ENCODE data around the gene IGF2BP2.

The IGF2BP2 gene

GRCh38 chr3:185837414-185837813 lies 12.6 kb upstream of the IGF2BP2 start:
- no peaks in the 10 kb centered on the region for H3K27me3 ChIP-seq (ENCODE audit: control insufficient read depth, insufficient read depth, low read length)
- H3K36me3 ChIP-seq (ENCODE audit: control insufficient read depth, low read depth, low read length): no peaks in the 10 kb centered on the region
- H3K27ac ChIP-seq (ENCODE audit: low read length): no peak overlapping the region
- no peak overlapping the region for H3K9ac ChIP-seq (ENCODE audit: low read length)
- no peak overlapping the region for H3K4me3 ChIP-seq (ENCODE audit: low read length)
- H3K4me1 ChIP-seq (ENCODE audit: control insufficient read depth, low read depth, low read length): no peaks in the 10 kb centered on the region
- no peaks in the 10 kb centered on the region for H3K9me3 ChIP-seq (ENCODE audit: control insufficient read depth, low read depth, low read length)

DNA sequence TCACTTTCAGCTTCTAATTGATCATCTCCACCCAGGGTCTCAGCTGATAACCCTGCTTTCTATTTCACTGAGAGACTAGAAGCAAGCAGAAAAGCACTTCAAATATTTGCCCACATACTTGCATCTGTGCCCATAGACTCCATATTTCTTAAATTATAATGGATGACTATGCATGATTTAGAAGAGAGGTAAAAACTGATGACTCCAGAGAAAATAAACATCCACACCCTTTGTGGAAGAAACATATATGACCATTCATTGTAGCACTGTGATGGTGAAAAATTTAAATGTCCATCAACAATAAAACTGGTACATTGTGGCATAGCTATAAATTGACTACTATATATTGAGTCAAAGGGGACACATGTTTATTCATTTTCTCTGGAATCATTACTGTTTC lies 7.1 kb upstream of the IGF2BP2 start:
- H3K27me3 ChIP-seq (ENCODE audit: control insufficient read depth, insufficient read depth, low read length): peaks cover 5% of the 10 kb centered on the region
- H3K4me3 ChIP-seq (ENCODE audit: low read length): no peak overlapping the region
- H3K9ac ChIP-seq (ENCODE audit: low read length): no peak overlapping the region
- H3K4me1 ChIP-seq (ENCODE audit: control insufficient read depth, low read depth, low read length): no peaks in the 10 kb centered on the region
- peaks cover 4% of the 10 kb centered on the region for H3K9me3 ChIP-seq (ENCODE audit: control insufficient read depth, low read depth, low read length)
- H3K27ac ChIP-seq (ENCODE audit: low read length): no peak overlapping the region
- H3K36me3 ChIP-seq (ENCODE audit: control insufficient read depth, low read depth, low read length): no peaks in the 10 kb centered on the region

DNA sequence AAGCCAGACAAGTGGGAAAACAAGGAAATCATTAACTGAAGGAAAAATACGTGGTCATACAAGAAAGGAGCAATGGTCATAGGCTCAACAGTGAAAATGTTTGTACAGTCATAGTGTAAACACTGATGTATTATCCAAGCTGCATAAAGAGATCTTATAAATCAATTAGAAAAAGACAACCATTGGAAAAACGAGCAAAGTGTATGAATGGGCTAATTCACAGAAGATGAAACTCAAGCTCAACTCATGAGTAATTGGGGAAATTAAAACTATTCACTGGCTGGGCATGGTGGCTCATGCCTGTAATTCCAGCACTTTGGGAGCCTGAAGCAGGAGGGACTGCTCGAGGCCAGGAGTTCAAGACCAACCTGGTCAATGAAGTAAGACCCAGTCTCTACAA lies 6.4 kb upstream of the IGF2BP2 start:
- H3K9ac ChIP-seq (ENCODE audit: low read length): no peak overlapping the region
- no peak overlapping the region for H3K4me3 ChIP-seq (ENCODE audit: low read length)
- H3K27ac ChIP-seq (ENCODE audit: low read length): no peak overlapping the region
- peaks cover 4% of the 10 kb centered on the region for H3K4me1 ChIP-seq (ENCODE audit: control insufficient read depth, low read depth, low read length)
- H3K9me3 ChIP-seq (ENCODE audit: control insufficient read depth, low read depth, low read length): peaks cover 4% of the 10 kb centered on the region
- no peaks in the 10 kb centered on the region for H3K36me3 ChIP-seq (ENCODE audit: control insufficient read depth, low read depth, low read length)
- peaks cover 13% of the 10 kb centered on the region for H3K27me3 ChIP-seq (ENCODE audit: control insufficient read depth, insufficient read depth, low read length)

DNA sequence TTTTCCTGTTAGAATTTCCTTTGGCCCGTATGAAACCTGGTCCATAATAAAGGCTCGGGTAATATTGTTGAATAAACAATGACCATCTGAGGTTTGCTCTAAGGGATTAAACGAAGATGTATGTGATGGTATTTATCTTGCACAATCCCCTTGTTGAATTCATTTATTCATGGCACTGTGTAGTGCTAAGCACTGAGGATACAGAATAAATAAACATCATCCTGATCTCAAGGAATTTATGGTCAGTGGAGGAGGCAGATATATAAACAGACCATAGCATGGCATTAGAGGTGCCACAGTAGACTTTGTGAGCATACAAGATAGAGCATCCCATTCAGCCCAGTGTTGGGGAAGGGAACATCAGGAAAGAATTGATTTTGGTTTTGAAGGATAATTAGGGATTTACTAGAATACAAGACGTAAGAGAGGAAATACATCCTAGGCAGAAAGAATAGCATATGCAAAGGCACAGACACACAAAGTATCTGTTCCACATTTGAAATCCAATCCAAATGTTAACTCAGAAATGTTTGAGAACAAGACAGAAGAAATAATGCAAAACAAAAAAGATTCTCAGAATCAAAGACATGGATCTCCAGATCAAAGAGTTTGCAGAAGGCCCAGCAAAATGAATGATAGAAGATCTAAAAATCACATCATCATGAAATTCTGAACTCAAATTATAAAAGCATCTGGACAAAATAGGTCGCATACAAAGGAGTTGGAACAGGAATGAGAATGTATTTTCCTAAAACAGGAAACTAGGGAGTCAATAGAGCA lies 5.4 kb upstream of the IGF2BP2 start:
- Histone ChIP-seq H3K27ac (ENCODE audit: low read length) (no peak overlapping the region), H3K36me3 (ENCODE audit: control insufficient read depth, low read depth, low read length) (no peaks in the 10 kb centered on the region), H3K4me3 (ENCODE audit: low read length) (no peak overlapping the region), H3K9me3 (ENCODE audit: control insufficient read depth, low read depth, low read length) (peaks cover 4% of the 10 kb centered on the region), H3K27me3 (ENCODE audit: control insufficient read depth, insufficient read depth, low read length) (peaks cover 14% of the 10 kb centered on the region), H3K4me1 (ENCODE audit: control insufficient read depth, low read depth, low read length) (peaks cover 4% of the 10 kb centered on the region), H3K9ac (ENCODE audit: low read length) (no peak overlapping the region)

- H3K4me1 ChIP-seq (ENCODE audit: control insufficient read depth, low read depth, low read length): peaks cover 4% of the 10 kb centered on the region
- no peaks in the 10 kb centered on the region for H3K36me3 ChIP-seq (ENCODE audit: control insufficient read depth, low read depth, low read length)
- H3K27me3 ChIP-seq (ENCODE audit: control insufficient read depth, insufficient read depth, low read length): peaks cover 14% of the 10 kb centered on the region
- H3K4me3 ChIP-seq (ENCODE audit: low read length): no peak overlapping the region
- no peak overlapping the region for H3K9ac ChIP-seq (ENCODE audit: low read length)
- H3K27ac ChIP-seq (ENCODE audit: low read length): no peak overlapping the region
- H3K9me3 ChIP-seq (ENCODE audit: control insufficient read depth, low read depth, low read length): peaks cover 4% of the 10 kb centered on the region
These were observed 3.9 kb upstream of the IGF2BP2 start for GRCh38 chr3:185828755-185829154.

DNA sequence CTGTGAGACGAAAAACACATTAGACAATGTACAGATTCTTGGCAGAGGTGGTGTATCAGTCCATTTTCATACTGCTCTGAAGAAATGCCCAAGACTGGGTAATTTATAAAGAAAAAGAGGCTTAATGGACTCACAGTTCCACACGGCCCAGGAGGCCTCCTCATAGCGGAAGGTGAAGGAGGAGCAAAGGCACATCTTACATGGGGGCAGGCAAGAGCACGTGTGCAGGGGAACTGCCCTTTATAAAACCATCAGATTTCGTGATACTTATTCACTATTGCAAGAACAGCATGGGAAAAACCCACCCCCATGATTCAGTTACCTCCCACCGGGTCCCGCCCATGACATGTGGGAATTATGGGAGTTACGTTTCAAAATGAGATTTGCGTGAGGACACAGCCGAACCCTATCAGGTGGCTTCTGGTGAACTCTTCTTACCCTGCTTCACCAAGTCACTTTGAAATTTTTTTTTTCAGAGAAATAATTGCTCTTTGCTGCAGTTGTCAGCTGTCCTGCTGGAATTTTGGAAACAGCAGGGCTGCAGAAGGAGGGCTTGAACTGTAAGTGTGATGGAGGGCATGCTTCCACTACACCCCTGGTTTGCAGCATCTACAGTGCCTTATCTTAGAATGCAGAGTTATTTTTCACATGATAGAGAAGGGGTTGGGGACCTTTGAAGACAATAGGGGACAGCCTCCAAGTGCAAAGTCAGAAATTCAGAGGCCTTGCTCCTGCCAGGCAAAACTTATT lies 2.9 kb upstream of the IGF2BP2 start:
- Histone ChIP-seq H3K9me3 (ENCODE audit: control insufficient read depth, low read depth, low read length) (peaks cover 4% of the 10 kb centered on the region), H3K27me3 (ENCODE audit: control insufficient read depth, insufficient read depth, low read length) (peaks cover 14% of the 10 kb centered on the region), H3K27ac (ENCODE audit: low read length) (no peak overlapping the region), H3K36me3 (ENCODE audit: control insufficient read depth, low read depth, low read length) (no peaks in the 10 kb centered on the region), H3K9ac (ENCODE audit: low read length) (no peak overlapping the region), H3K4me3 (ENCODE audit: low read length) (no peak overlapping the region), H3K4me1 (ENCODE audit: control insufficient read depth, low read depth, low read length) (peaks cover 4% of the 10 kb centered on the region)

GRCh38 chr3:185825639-185826481 lies 1.0 kb upstream of the IGF2BP2 start:
- Histone ChIP-seq H3K9me3 (ENCODE audit: control insufficient read depth, low read depth, low read length) (no peaks in the 10 kb centered on the region), H3K4me1 (ENCODE audit: control insufficient read depth, low read depth, low read length) (peaks cover 18% of the 10 kb centered on the region), H3K9ac (ENCODE audit: low read length) (peak overlapping the region; percentile 43), H3K27ac (ENCODE audit: low read length) (no peak overlapping the region), H3K36me3 (ENCODE audit: control insufficient read depth, low read depth, low read length) (no peaks in the 10 kb centered on the region), H3K4me3 (ENCODE audit: low read length) (peak overlapping the region; percentile 66), H3K27me3 (ENCODE audit: control insufficient read depth, insufficient read depth, low read length) (peaks cover 14% of the 10 kb centered on the region)

DNA sequence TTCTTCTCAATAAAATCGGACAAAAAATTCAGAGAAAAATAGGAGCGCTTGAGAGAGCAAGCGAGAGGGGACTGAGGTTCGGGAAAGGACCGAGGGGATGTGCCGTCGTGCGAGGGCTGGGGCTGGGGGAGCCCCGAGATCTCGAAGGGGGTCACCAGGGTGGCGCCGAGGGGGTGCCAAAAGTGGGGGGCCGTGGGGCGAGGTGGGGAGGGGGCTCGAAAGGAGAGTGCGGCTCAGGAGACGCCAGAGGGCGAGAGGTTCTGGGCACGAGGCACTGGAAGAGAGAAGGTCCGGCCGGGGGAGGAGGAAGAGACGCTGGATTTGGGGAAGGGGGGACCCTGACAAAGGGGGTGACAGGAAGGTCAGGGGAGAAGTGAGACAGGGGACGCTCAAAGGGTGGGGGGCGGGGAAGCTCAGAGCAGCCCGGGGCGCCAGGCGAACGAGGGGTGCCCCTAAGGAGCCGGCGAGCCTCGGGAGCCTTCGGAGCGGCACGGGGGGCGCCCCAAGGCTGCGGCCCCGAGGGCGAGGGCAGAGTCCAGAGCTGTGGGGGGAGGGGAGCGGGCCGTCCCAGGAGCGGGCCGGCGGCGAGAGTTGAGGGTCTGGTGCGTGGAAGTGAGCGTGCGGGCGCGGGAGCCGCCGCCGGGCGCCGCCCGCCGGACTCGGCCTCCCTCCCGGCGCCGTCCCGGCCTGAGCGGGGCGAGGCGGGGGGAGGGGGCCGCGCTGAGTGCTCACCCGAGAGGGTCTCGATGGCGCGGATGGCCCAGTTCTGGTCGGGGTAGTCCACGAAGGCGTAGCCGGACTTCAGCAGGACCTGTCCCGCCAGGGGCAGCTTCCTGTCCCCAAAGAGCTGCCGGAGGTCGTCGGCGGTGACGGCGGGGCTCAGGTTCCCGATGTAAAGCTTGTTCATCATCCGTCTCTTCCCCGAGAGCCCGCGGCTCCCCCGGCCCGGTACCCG lies 514 bp downstream of the IGF2BP2 start:
- Histone ChIP-seq H3K9ac (ENCODE audit: low read length) (peak overlapping the region; percentile 93), H3K27ac (ENCODE audit: low read length) (peak overlapping the region; percentile 87), H3K4me1 (ENCODE audit: control insufficient read depth, low read depth, low read length) (peaks cover 32% of the 10 kb centered on the region), H3K9me3 (ENCODE audit: control insufficient read depth, low read depth, low read length) (no peaks in the 10 kb centered on the region), H3K36me3 (ENCODE audit: control insufficient read depth, low read depth, low read length) (no peaks in the 10 kb centered on the region), H3K27me3 (ENCODE audit: control insufficient read depth, insufficient read depth, low read length) (peaks cover 14% of the 10 kb centered on the region), H3K4me3 (ENCODE audit: low read length) (peak overlapping the region; percentile 87)

- Histone ChIP-seq H3K9me3 (ENCODE audit: control insufficient read depth, low read depth, low read length) (no peaks in the 10 kb centered on the region), H3K36me3 (ENCODE audit: control insufficient read depth, low read depth, low read length) (no peaks in the 10 kb centered on the region), H3K4me3 (ENCODE audit: low read length) (peak overlapping the region; percentile 87), H3K4me1 (ENCODE audit: control insufficient read depth, low read depth, low read length) (peaks cover 39% of the 10 kb centered on the region), H3K27ac (ENCODE audit: low read length) (peak overlapping the region; percentile 87), H3K27me3 (ENCODE audit: control insufficient read depth, insufficient read depth, low read length) (peaks cover 14% of the 10 kb centered on the region), H3K9ac (ENCODE audit: low read length) (peak overlapping the region; percentile 93)
These were observed 1.5 kb downstream of the IGF2BP2 start for GRCh38 chr3:185823078-185824044.
